GM19438 (cell line): ENCODE data around the gene MAN2C1.
"Not testable (repeated sequence)": the region's sequence is repeated elsewhere in the genome, so short reads cannot be mapped to it uniquely, and the experiment has no call there.

Source experiments
- ATAC-seq: cut with Tn5 transposase; IDR thresholded peaks from one replicate; pipeline ENCODE4 v1.9.1; 2021; ENCODE audit warnings: low read depth; ENCODE audit not compliant: unreplicated experiment

Gene MAN2C1

GRCh38 chr15:75361361-75361988, 6.9 kb downstream of the MAN2C1 start:
- no peak for ATAC-seq

- no peak for ATAC-seq
Observed at GRCh38 chr15:75360856-75361255, 7.6 kb downstream of the MAN2C1 start.

GRCh38 chr15:75360391-75360790, 8.0 kb downstream of the MAN2C1 start:
- ATAC-seq: no peak

- no peak for ATAC-seq
Observed at GRCh38 chr15:75359537-75360250, 8.7 kb downstream of the MAN2C1 start.

GRCh38 chr15:75358771-75359536, 9.5 kb downstream of the MAN2C1 start:
- no peak for ATAC-seq

GRCh38 chr15:75357976-75358673, 10.3 kb downstream of the MAN2C1 start:
- no peak for ATAC-seq

GRCh38 chr15:75356517-75356916, 11.9 kb downstream of the MAN2C1 start:
- no peak for ATAC-seq

- ATAC-seq: no peak
Observed at GRCh38 chr15:75356006-75356405, 12.4 kb downstream of the MAN2C1 start.

GRCh38 chr15:75355369-75355768, 13.0 kb downstream of the MAN2C1 start:
- ATAC-seq: no peak

GRCh38 chr15:75354454-75354853, 14.0 kb downstream of the MAN2C1 start:
- no peak for ATAC-seq

- ATAC-seq: no peak
Observed at GRCh38 chr15:75353604-75354003, 14.8 kb downstream of the MAN2C1 start.

GRCh38 chr15:75352186-75353080, 16.0 kb downstream of the MAN2C1 start:
- ATAC-seq: no peak

- no peak for ATAC-seq
Observed at GRCh38 chr15:75350601-75351361, 17.6 kb downstream of the MAN2C1 start.

- ATAC-seq: no peak
Observed at GRCh38 chr15:75349851-75350588, 18.4 kb downstream of the MAN2C1 start.

- not testable (repeated sequence) for ATAC-seq
Observed at GRCh38 chr15:75349351-75349669, 19.1 kb downstream of the MAN2C1 start.

GRCh38 chr15:75348562-75349350, 19.7 kb downstream of the MAN2C1 start:
- no peak for ATAC-seq

- ATAC-seq: no peak
Observed at GRCh38 chr15:75348034-75348561, 20.3 kb downstream of the MAN2C1 start.
